GM23338 (cell line): Measurements from ENCODE around the gene SCFD1. TPM values are rescaled to one million over a fixed set of nuclear protein-coding genes. Genes with fewer than 3 reads are reported as not detected.

Source experiments
- ATAC-seq: fragments of 200-7000 bp; cut with Tn5 transposase; 3 replicates; pipeline ENCODE4 v1.9.1; 2020
- DNase-seq: peaks from one replicate; pipeline ENCODE4 v3.0.0-alpha.2; 2015; ENCODE audit warnings: low spot score
- H2AFZ ChIP-seq: fragments of 200-600 bp; sonication (generic); 2 replicates; pipeline ENCODE4 v1.8.0; 2016; ENCODE audit warnings: antibody characterized with exemption, mild to moderate bottlenecking, moderate library complexity
- H3F3A ChIP-seq: fragments of 200-600 bp; sonication (generic); replicated peaks from 2 replicates; pipeline ENCODE4 v1.8.0; 2017; ENCODE audit warnings: antibody characterized with exemption, mixed run types, low read depth
- H3K27ac ChIP-seq: fragments of 200-600 bp; sonication (generic); 2 replicates; pipeline ENCODE4 v1.6.1; 2016; ENCODE audit warnings: low read depth
- H3K27me3 ChIP-seq: fragments of 200-600 bp; sonication (generic); 2 replicates; pipeline ENCODE4 v1.8.0; 2016; ENCODE audit warnings: mild to moderate bottlenecking, mixed run types, moderate library complexity; ENCODE audit not compliant: insufficient read depth
- H3K36me3 ChIP-seq: fragments of 200-600 bp; sonication (generic); 2 replicates; pipeline ENCODE4 v1.8.0; 2016; ENCODE audit warnings: mild to moderate bottlenecking; ENCODE audit not compliant: insufficient read depth
- H3K4me1 ChIP-seq: fragments of 200-600 bp; sonication (generic); 2 replicates; pipeline ENCODE4 v1.8.0; 2016; ENCODE audit warnings: mild to moderate bottlenecking, moderate library complexity; ENCODE audit not compliant: insufficient read depth
- H3K4me2 ChIP-seq: fragments of 200-600 bp; sonication (generic); 2 replicates; pipeline ENCODE4 v1.7.1; 2017; ENCODE audit warnings: mixed run types
- H3K4me3 ChIP-seq: fragments of 200-600 bp; sonication (generic); 2 replicates; pipeline ENCODE4 v1.6.1; 2016; ENCODE audit warnings: mixed run types
- H3K79me2 ChIP-seq: fragments of 200-600 bp; sonication (generic); replicated peaks from 2 replicates; pipeline ENCODE4 v1.8.0; 2017; ENCODE audit warnings: mild to moderate bottlenecking; ENCODE audit not compliant: insufficient read depth
- H3K9me2 ChIP-seq: fragments of 200-600 bp; sonication (generic); 2 replicates; pipeline ENCODE4 v1.8.0; 2017; ENCODE audit not compliant: insufficient read depth
- H4K20me1 ChIP-seq: fragments of 200-600 bp; sonication (generic); replicated peaks from 2 replicates; pipeline ENCODE4 v1.8.0; 2017; ENCODE audit warnings: mild to moderate bottlenecking; ENCODE audit not compliant: insufficient read depth
- H3K27ac Mint-ChIP-seq: 2 replicates; pipeline ENCODE4 v1.8.0; 2020; ENCODE audit warnings: inconsistent platforms, mild to moderate bottlenecking, moderate library complexity, mixed read lengths
- H3K27me3 Mint-ChIP-seq: 3 replicates; pipeline ENCODE4 v1.8.0; 2022; ENCODE audit warnings: low read depth, mild to moderate bottlenecking, moderate library complexity, mixed read lengths, inconsistent platforms; ENCODE audit not compliant: insufficient read depth, poor library complexity
- H3K36me3 Mint-ChIP-seq: 3 replicates; pipeline ENCODE4 v1.8.0; 2021; ENCODE audit warnings: low read depth, mild to moderate bottlenecking, inconsistent platforms, moderate library complexity, mixed read lengths
- H3K4me1 Mint-ChIP-seq: 3 replicates; pipeline ENCODE4 v1.8.0; 2020; ENCODE audit warnings: mild to moderate bottlenecking, inconsistent platforms, mixed read lengths
- H3K4me3 Mint-ChIP-seq: 3 replicates; pipeline ENCODE4 v1.8.0; 2021; ENCODE audit warnings: moderate library complexity, mild to moderate bottlenecking, inconsistent platforms, mixed read lengths
- H3K9me3 Mint-ChIP-seq: 3 replicates; pipeline ENCODE4 v1.8.0; 2020; ENCODE audit warnings: moderate library complexity, mild to moderate bottlenecking, inconsistent platforms, mixed read lengths
- CREB1 ChIP-seq: fragments of 250-450 bp; sonication (Bioruptor Pico); IDR thresholded peaks from 2 replicates; pipeline ENCODE4 v1.5.0; 2020; ENCODE audit warnings: low read depth, mild to moderate bottlenecking, moderate library complexity
- EZH2 ChIP-seq: fragments of 200-600 bp; sonication (generic); IDR thresholded peaks from one replicate; pipeline ENCODE4 v1.8.0; 2017; ENCODE audit warnings: antibody characterized with exemption, mild to moderate bottlenecking, low read depth; ENCODE audit not compliant: unreplicated experiment
- EZH2phosphoT487 ChIP-seq: fragments of 200-600 bp; sonication (generic); IDR thresholded peaks from one replicate; pipeline ENCODE4 v1.8.1; 2018; ENCODE audit warnings: antibody characterized with exemption; ENCODE audit not compliant: unreplicated experiment
- POLR2AphosphoS5 ChIP-seq: IDR thresholded peaks from 2 replicates; pipeline ENCODE4 v1.6.1; 2016; ENCODE audit warnings: antibody characterized with exemption, low read depth
- STAT1 ChIP-seq: IDR thresholded peaks from one replicate; pipeline ENCODE4 v1.6.1; 2016; ENCODE audit warnings: antibody characterized with exemption; ENCODE audit not compliant: unreplicated experiment
- ZNF114 ChIP-seq: fragments of 250-450 bp; sonication (Bioruptor Pico); IDR thresholded peaks from 2 replicates; pipeline ENCODE4 v1.5.0; 2020; ENCODE audit warnings: mild to moderate bottlenecking, moderate library complexity
- polyA plus RNA-seq: library from polyadenylated mRNA; unstranded; fragments of >200 nt; fragmentation: Nextera tagmentation; extraction: Ambion mirVana; gene quantifications from 2 replicates; pipeline ENCODE4 v1.2.1, GENCODE V29; 2016
- total RNA-seq: library from RNA; depleted of rRNA; stranded (reverse); fragments of >200 nt; shearing (Covaris generic); gene quantifications from 2 replicates; pipeline ENCODE4 v1.2.3, GENCODE V29; 2014
- TF ChIP-seq, protein P1 (sequence below), 2 experiments: fragments of 200-600 bp in 1 of 2; sonication (generic) in 1 of 2; conservative IDR thresholded peaks; 2 replicates each; pipeline versions ENCODE4 v1.5.1 to v1.6.1; 2016 to 2017; ENCODE audit warnings: antibody characterized with exemption in 2 of 2, low read depth in 2 of 2, mild to moderate bottlenecking in 2 of 2, moderate library complexity in 1 of 2
- TF ChIP-seq, protein P2 (sequence below): IDR thresholded peaks from one replicate; pipeline ENCODE4 v1.6.1; 2018; ENCODE audit warnings: antibody characterized with exemption; ENCODE audit not compliant: unreplicated experiment
- TF ChIP-seq, protein P3 (sequence below): fragments of 250-450 bp; sonication (Bioruptor Pico); IDR thresholded peaks from 2 replicates; pipeline ENCODE4 v1.5.0; 2020; ENCODE audit warnings: mild to moderate bottlenecking, moderate library complexity

Gene SCFD1
- total and polyA plus RNA-seq, 2 experiments from 2014 or later, result 77.6 to 110 TPM

- no peak for DNase-seq
- Histone ChIP-seq H3K79me2 (no peaks in the 10 kb centered on the region), H2AFZ (0 out of 2 replicates have a peak overlapping the region, but pooled peaks have one; percentile 43), H3K4me3 (no peak overlapping the region), H3K27ac (no peak overlapping the region), H3K9me2 (no peaks in the 10 kb centered on the region), H3F3A (no peaks in the 10 kb centered on the region), H3K27me3 (no peaks in the 10 kb centered on the region), H3K4me2 (no peak overlapping the region), H3K36me3 (no peaks in the 10 kb centered on the region), H4K20me1 (no peaks in the 10 kb centered on the region), H3K4me1 (no peaks in the 10 kb centered on the region)
- no peak for TF ChIP-seq POLR2AphosphoS5
- TF ChIP-seq, protein P1, sequence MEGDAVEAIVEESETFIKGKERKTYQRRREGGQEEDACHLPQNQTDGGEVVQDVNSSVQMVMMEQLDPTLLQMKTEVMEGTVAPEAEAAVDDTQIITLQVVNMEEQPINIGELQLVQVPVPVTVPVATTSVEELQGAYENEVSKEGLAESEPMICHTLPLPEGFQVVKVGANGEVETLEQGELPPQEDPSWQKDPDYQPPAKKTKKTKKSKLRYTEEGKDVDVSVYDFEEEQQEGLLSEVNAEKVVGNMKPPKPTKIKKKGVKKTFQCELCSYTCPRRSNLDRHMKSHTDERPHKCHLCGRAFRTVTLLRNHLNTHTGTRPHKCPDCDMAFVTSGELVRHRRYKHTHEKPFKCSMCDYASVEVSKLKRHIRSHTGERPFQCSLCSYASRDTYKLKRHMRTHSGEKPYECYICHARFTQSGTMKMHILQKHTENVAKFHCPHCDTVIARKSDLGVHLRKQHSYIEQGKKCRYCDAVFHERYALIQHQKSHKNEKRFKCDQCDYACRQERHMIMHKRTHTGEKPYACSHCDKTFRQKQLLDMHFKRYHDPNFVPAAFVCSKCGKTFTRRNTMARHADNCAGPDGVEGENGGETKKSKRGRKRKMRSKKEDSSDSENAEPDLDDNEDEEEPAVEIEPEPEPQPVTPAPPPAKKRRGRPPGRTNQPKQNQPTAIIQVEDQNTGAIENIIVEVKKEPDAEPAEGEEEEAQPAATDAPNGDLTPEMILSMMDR (conservative IDR thresholded peaks at IDR 0.05; ENCODE audit: low read depth in 2 of 2), result peak in 1 of 2 experiments; percentile 39; a peak in 2 of 4 replicates
- Mint-ChIP-seq H3K4me3 (no peak overlapping the region), H3K9me3 (no peaks in the 10 kb centered on the region), H3K4me1 (no peaks in the 10 kb centered on the region), H3K36me3 (no peaks in the 10 kb centered on the region), H3K27me3 (peaks cover 2% of the 10 kb centered on the region), H3K27ac (no peak overlapping the region)
- ATAC-seq, result no peak
Observed at GRCh38 chr14:30756594-30756993, 134.5 kb downstream of the SCFD1 start.

DNA sequence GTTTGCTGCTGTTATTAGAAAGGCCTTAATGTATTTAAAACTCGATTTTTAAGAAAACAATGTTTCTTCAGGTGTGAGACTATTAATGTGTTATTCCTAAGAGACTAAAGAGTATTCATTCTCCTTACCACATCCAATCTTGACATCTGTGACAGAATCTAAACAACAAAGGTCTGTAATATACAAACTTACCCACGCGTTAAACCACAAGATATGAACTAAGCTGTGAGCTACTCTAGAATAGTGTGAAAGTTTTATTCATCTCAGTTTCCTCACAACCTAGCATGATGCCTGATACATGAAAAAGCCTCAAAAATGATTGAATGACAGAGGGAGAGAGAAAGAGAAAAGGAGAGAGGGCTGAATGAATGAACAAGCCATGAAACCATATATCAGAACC, 135.0 kb downstream of the SCFD1 start:
- H3K4me2 ChIP-seq, result no peak overlapping the region
- no peaks in the 10 kb centered on the region for H3K4me1 ChIP-seq
- H3K79me2 ChIP-seq, result no peaks in the 10 kb centered on the region
- H3K27ac Mint-ChIP-seq, result no peak overlapping the region
- DNase-seq (no peak), ATAC-seq (no peak)
- H3K36me3 ChIP-seq, result no peaks in the 10 kb centered on the region
- peaks cover 2% of the 10 kb centered on the region for H3K27me3 Mint-ChIP-seq
- no peak overlapping the region for H3K4me3 ChIP-seq
- H3K27me3 ChIP-seq, result no peaks in the 10 kb centered on the region
- 0 out of 3 replicates have a peak, but pooled peaks cover under 1% of the 10 kb centered on the region for H3K9me3 Mint-ChIP-seq
- H3K9me2 ChIP-seq, result no peaks in the 10 kb centered on the region
- H3F3A ChIP-seq, result no peaks in the 10 kb centered on the region
- H2AFZ ChIP-seq, result peak overlapping the region; percentile 43; the same call in 1 of the 2 replicates
- H3K27ac ChIP-seq, result no peak overlapping the region
- no peaks in the 10 kb centered on the region for H4K20me1 ChIP-seq
- no peaks in the 10 kb centered on the region for H3K4me1 Mint-ChIP-seq
- no peaks in the 10 kb centered on the region for H3K36me3 Mint-ChIP-seq
- H3K4me3 Mint-ChIP-seq, result no peak overlapping the region
- TF ChIP-seq, protein P2, sequence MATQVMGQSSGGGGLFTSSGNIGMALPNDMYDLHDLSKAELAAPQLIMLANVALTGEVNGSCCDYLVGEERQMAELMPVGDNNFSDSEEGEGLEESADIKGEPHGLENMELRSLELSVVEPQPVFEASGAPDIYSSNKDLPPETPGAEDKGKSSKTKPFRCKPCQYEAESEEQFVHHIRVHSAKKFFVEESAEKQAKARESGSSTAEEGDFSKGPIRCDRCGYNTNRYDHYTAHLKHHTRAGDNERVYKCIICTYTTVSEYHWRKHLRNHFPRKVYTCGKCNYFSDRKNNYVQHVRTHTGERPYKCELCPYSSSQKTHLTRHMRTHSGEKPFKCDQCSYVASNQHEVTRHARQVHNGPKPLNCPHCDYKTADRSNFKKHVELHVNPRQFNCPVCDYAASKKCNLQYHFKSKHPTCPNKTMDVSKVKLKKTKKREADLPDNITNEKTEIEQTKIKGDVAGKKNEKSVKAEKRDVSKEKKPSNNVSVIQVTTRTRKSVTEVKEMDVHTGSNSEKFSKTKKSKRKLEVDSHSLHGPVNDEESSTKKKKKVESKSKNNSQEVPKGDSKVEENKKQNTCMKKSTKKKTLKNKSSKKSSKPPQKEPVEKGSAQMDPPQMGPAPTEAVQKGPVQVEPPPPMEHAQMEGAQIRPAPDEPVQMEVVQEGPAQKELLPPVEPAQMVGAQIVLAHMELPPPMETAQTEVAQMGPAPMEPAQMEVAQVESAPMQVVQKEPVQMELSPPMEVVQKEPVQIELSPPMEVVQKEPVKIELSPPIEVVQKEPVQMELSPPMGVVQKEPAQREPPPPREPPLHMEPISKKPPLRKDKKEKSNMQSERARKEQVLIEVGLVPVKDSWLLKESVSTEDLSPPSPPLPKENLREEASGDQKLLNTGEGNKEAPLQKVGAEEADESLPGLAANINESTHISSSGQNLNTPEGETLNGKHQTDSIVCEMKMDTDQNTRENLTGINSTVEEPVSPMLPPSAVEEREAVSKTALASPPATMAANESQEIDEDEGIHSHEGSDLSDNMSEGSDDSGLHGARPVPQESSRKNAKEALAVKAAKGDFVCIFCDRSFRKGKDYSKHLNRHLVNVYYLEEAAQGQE, result no peak
- no peak for TF ChIP-seq CREB1 (CRISPR knock-in tag)
- TF ChIP-seq EZH2phosphoT487, result no peak
- no peak for TF ChIP-seq ZNF114 (CRISPR knock-in tag)
- TF ChIP-seq, protein P3, sequence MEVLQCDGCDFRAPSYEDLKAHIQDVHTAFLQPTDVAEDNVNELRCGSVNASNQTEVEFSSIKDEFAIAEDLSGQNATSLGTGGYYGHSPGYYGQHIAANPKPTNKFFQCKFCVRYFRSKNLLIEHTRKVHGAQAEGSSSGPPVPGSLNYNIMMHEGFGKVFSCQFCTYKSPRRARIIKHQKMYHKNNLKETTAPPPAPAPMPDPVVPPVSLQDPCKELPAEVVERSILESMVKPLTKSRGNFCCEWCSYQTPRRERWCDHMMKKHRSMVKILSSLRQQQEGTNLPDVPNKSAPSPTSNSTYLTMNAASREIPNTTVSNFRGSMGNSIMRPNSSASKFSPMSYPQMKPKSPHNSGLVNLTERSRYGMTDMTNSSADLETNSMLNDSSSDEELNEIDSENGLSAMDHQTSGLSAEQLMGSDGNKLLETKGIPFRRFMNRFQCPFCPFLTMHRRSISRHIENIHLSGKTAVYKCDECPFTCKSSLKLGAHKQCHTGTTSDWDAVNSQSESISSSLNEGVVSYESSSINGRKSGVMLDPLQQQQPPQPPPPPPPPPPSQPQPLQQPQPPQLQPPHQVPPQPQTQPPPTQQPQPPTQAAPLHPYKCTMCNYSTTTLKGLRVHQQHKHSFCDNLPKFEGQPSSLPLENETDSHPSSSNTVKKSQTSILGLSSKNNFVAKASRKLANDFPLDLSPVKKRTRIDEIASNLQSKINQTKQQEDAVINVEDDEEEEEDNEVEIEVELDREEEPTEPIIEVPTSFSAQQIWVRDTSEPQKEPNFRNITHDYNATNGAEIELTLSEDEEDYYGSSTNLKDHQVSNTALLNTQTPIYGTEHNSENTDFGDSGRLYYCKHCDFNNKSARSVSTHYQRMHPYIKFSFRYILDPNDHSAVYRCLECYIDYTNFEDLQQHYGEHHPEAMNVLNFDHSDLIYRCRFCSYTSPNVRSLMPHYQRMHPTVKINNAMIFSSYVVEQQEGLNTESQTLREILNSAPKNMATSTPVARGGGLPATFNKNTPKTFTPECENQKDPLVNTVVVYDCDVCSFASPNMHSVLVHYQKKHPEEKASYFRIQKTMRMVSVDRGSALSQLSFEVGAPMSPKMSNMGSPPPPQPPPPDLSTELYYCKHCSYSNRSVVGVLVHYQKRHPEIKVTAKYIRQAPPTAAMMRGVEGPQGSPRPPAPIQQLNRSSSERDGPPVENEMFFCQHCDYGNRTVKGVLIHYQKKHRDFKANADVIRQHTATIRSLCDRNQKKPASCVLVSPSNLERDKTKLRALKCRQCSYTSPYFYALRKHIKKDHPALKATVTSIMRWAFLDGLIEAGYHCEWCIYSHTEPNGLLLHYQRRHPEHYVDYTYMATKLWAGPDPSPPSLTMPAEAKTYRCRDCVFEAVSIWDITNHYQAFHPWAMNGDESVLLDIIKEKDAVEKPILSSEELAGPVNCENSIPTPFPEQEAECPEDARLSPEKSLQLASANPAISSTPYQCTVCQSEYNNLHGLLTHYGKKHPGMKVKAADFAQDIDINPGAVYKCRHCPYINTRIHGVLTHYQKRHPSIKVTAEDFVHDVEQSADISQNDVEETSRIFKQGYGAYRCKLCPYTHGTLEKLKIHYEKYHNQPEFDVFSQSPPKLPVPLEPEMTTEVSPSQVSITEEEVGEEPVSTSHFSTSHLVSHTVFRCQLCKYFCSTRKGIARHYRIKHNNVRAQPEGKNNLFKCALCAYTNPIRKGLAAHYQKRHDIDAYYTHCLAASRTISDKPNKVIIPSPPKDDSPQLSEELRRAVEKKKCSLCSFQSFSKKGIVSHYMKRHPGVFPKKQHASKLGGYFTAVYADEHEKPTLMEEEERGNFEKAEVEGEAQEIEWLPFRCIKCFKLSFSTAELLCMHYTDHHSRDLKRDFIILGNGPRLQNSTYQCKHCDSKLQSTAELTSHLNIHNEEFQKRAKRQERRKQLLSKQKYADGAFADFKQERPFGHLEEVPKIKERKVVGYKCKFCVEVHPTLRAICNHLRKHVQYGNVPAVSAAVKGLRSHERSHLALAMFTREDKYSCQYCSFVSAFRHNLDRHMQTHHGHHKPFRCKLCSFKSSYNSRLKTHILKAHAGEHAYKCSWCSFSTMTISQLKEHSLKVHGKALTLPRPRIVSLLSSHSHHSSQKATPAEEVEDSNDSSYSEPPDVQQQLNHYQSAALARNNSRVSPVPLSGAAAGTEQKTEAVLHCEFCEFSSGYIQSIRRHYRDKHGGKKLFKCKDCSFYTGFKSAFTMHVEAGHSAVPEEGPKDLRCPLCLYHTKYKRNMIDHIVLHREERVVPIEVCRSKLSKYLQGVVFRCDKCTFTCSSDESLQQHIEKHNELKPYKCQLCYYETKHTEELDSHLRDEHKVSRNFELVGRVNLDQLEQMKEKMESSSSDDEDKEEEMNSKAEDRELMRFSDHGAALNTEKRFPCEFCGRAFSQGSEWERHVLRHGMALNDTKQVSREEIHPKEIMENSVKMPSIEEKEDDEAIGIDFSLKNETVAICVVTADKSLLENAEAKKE (CRISPR knock-in tag), result no peak
- TF ChIP-seq EZH2, result no peak
- TF ChIP-seq POLR2AphosphoS5, result no peak
- TF ChIP-seq STAT1, result no peak
